ENCODE results near the gene HOXB4. TPM values are rescaled to one million over a fixed set of nuclear protein-coding genes. Genes with fewer than 3 reads are reported as not detected.
A peak's percentile ranks its signal among the peaks of the same experiment; 100 is the strongest.

Gene HOXB4
- total RNA-seq, 1 experiment from 2014 or later, result 27.9 TPM

- H3K9me3 ChIP-seq (ENCODE audit: control insufficient read depth, insufficient read depth, low read depth, low read length), result no peaks in the 10 kb centered on the region
- no TSS peak for BruUV-seq (replicated peaks)
- DNase-seq (ENCODE audit: low read depth, low spot score), result no peak
- ChIA-PET POLR2A (interaction anchor here (0.6 to 1.1 kb wide), 4 partner anchors 11 to 52 kb away, joined by 3 to 4 read pairs (median 4); no protein-coding TSS in a partner anchor), CTCF (interaction anchor here (0.6 to 1.3 kb wide), 2 partner anchors 19 to 33 kb away, joined by 3 to 5 read pairs; partner anchors contain the start of gene HOXB5)
- peaks cover 49% of the 10 kb centered on the region for H3K4me1 ChIP-seq (ENCODE audit: control insufficient read depth, insufficient read depth, low read length)
- H3K27ac ChIP-seq (ENCODE audit: low read length), result peak overlapping the region; percentile 99
- no peaks in the 10 kb centered on the region for H3K27me3 ChIP-seq (ENCODE audit: control insufficient read depth, insufficient read depth, low read length)
- in situ Hi-C loops (cut with HindIII; ENCODE audit: low pct_unique_long_range_greater_than_20kb, low sequenced_read_pairs) (no loop called here), intact Hi-C loops (cut with micrococcal nuclease; ENCODE audit: unreplicated experiment) (loop anchor here (10.0 kb wide), 1 partner anchor 588 kb away; no protein-coding TSS in a partner anchor)
- no peak for TF ChIP-seq TCF7L2 (IDR thresholded peaks at IDR 0.05; ENCODE audit: low read depth, low read length)
- no peak for TF ChIP-seq CTCF (IDR thresholded peaks at IDR 0.05)
- peaks cover under 1% of the 10 kb centered on the region for H3K36me3 ChIP-seq (ENCODE audit: control insufficient read depth, insufficient read depth, low read length)
- H3K4me3 ChIP-seq (ENCODE audit: low read depth in 2 of 2, low read length in 2 of 2), result peak overlapping the region; percentile 68 to 71
- ATAC-seq, result no peak
Measured at GRCh38 chr17:48612456-48612853, 34.3 kb upstream of the HOXB4 start.

- ChIA-PET POLR2A (interaction anchor here (1.1 kb wide), 1 partner anchor 22 kb away, joined by 3 read pairs; no protein-coding TSS in a partner anchor), CTCF (no interaction called here)
- no peaks in the 10 kb centered on the region for H3K9me3 ChIP-seq (ENCODE audit: control insufficient read depth, insufficient read depth, low read depth, low read length)
- DNase-seq (ENCODE audit: low read depth, low spot score), result no peak
- peaks cover 52% of the 10 kb centered on the region for H3K4me1 ChIP-seq (ENCODE audit: control insufficient read depth, insufficient read depth, low read length)
- ATAC-seq, result peak; percentile 56
- intact Hi-C loops (cut with micrococcal nuclease; ENCODE audit: unreplicated experiment), result loop anchor here (10.0 kb wide), 1 partner anchor 587 kb away; no protein-coding TSS in a partner anchor
- peak overlapping the region; percentile 99 for H3K27ac ChIP-seq (ENCODE audit: low read length)
- peaks cover 2% of the 10 kb centered on the region for H3K36me3 ChIP-seq (ENCODE audit: control insufficient read depth, insufficient read depth, low read length)
- no TSS peak for BruUV-seq (replicated peaks)
- no peaks in the 10 kb centered on the region for H3K27me3 ChIP-seq (ENCODE audit: control insufficient read depth, insufficient read depth, low read length)
- TF ChIP-seq POLR2AphosphoS5 (IDR thresholded peaks at IDR 0.05; ENCODE audit: low read depth, low read length) (peak; percentile 98), TCF7L2 (IDR thresholded peaks at IDR 0.05; ENCODE audit: low read depth, low read length) (no peak), CTCF (IDR thresholded peaks at IDR 0.05) (no peak), SIN3A (IDR thresholded peaks at IDR 0.05; ENCODE audit: borderline replicate concordance, insufficient read depth, low read depth, low read length) (peak; percentile 90), REST (IDR thresholded peaks at IDR 0.05; ENCODE audit: insufficient read depth in 1 of 2, low read depth in 2 of 2, low read length in 1 of 2) (no peak)
- in situ Hi-C loops (cut with HindIII; ENCODE audit: low pct_unique_long_range_greater_than_20kb, low sequenced_read_pairs), result no loop called here
- peak overlapping the region; percentile 68 to 71 for H3K4me3 ChIP-seq (ENCODE audit: low read depth in 2 of 2, low read length in 2 of 2)
Measured at GRCh38 chr17:48611681-48612455, 33.7 kb upstream of the HOXB4 start.

Measured in Panc1 (cell line).